Astrocyte (in vitro differentiated cells and primary cell): ENCODE results near the gene ATXN1. TPM values are rescaled to one million over a fixed set of nuclear protein-coding genes. Genes with fewer than 3 reads are reported as not detected.
"Not testable (repeated sequence)": the region's sequence is repeated elsewhere in the genome, so short reads cannot be mapped to it uniquely, and the experiment has no call there.

Experiments
- DNase-seq: peaks from one replicate; pipeline ENCODE4 v3.0.0-alpha.2; 2010; ENCODE audit warnings: low read depth
- FAIRE-seq: peaks from 2 replicates; lab custom pipeline; 2011; peaks lifted over from hg19 to GRCh38; lab: Jason Lieb, UNC
- H2AFZ ChIP-seq: 2 replicates; pipeline ENCODE4 v1.6.0; 2012; ENCODE audit warnings: low read depth, low read length, inconsistent platforms
- H3K27ac ChIP-seq: 2 replicates; pipeline ENCODE4 v1.5.1; 2011; ENCODE audit warnings: low read depth, low read length, inconsistent platforms
- H3K27me3 ChIP-seq: 2 replicates; pipeline ENCODE4 v1.6.0; 2011; ENCODE audit warnings: low read length, inconsistent platforms; ENCODE audit not compliant: insufficient read depth
- H3K36me3 ChIP-seq: 2 replicates; pipeline ENCODE4 v1.5.1; 2011; ENCODE audit warnings: low read length, inconsistent platforms; ENCODE audit not compliant: insufficient read depth
- H3K4me1 ChIP-seq: 2 replicates; pipeline ENCODE4 v1.5.1; 2011; ENCODE audit warnings: low read length, inconsistent platforms; ENCODE audit not compliant: insufficient read depth
- H3K4me2 ChIP-seq: 2 replicates; pipeline ENCODE4 v1.6.0; 2012; ENCODE audit warnings: low read length, inconsistent platforms
- H3K4me3 ChIP-seq: 2 replicates; pipeline ENCODE4 v1.5.1; 2011; ENCODE audit warnings: low read depth, mild to moderate bottlenecking, low read length, inconsistent platforms; ENCODE audit not compliant: insufficient read depth
- H3K79me2 ChIP-seq: 2 replicates; pipeline ENCODE4 v1.6.0; 2012; ENCODE audit warnings: mild to moderate bottlenecking, low read length, inconsistent platforms; ENCODE audit not compliant: insufficient read depth
- H3K9ac ChIP-seq: 2 replicates; pipeline ENCODE4 v1.6.0; 2012; ENCODE audit warnings: mild to moderate bottlenecking, low read length, inconsistent platforms
- H3K9me3 ChIP-seq: 2 replicates; pipeline ENCODE4 v1.5.1; 2012; ENCODE audit warnings: low read depth, mild to moderate bottlenecking, low read length, inconsistent platforms; ENCODE audit not compliant: insufficient read depth
- H4K20me1 ChIP-seq: 2 replicates; pipeline ENCODE4 v1.6.0; 2012; ENCODE audit warnings: low read length, inconsistent platforms; ENCODE audit not compliant: insufficient read depth
- H3K27ac Mint-ChIP-seq: one replicate; pipeline ENCODE4 v1.8.0; 2021; ENCODE audit warnings: mild to moderate bottlenecking, mixed read lengths; ENCODE audit not compliant: unreplicated experiment
- H3K27me3 Mint-ChIP-seq: one replicate; pipeline ENCODE4 v1.8.0; 2021; ENCODE audit warnings: low read depth, mixed read lengths; ENCODE audit not compliant: unreplicated experiment
- H3K36me3 Mint-ChIP-seq: one replicate; pipeline ENCODE4 v1.8.0; 2021; ENCODE audit warnings: low read depth, mixed read lengths; ENCODE audit not compliant: unreplicated experiment
- H3K4me1 Mint-ChIP-seq: one replicate; pipeline ENCODE4 v1.8.0; 2021; ENCODE audit warnings: low read depth, mixed read lengths; ENCODE audit not compliant: unreplicated experiment
- H3K4me3 Mint-ChIP-seq: one replicate; pipeline ENCODE4 v1.8.0; 2021; ENCODE audit warnings: mild to moderate bottlenecking, moderate library complexity, mixed read lengths; ENCODE audit not compliant: unreplicated experiment
- H3K9me3 Mint-ChIP-seq: one replicate; pipeline ENCODE4 v1.8.0; 2021; ENCODE audit warnings: mild to moderate bottlenecking, mixed read lengths; ENCODE audit not compliant: unreplicated experiment
- CTCF ChIP-seq: IDR thresholded peaks from 2 replicates; pipeline ENCODE4 v1.5.1; 2011; ENCODE audit warnings: low read depth, mild to moderate bottlenecking, inconsistent platforms, low read length, moderate library complexity; ENCODE audit not compliant: insufficient read depth
- EZH2 ChIP-seq: IDR thresholded peaks from 2 replicates; pipeline ENCODE4 v1.6.1; 2012; ENCODE audit warnings: mild to moderate bottlenecking, low read length, inconsistent platforms; ENCODE audit not compliant: insufficient read depth
- total RNA-seq: library from RNA; stranded (reverse); gene quantifications from 2 replicates; pipeline ENCODE4 v1.2.1, GENCODE V29; 2021

Gene ATXN1
- total RNA-seq, 1 donor from 2014 or later: 70.9 TPM

GRCh38 chr6:16380220-16380809 is 380.9 kb downstream of the ATXN1 start:
- H3K27ac ChIP-seq: no peak overlapping the region
- H3K36me3 ChIP-seq: no peaks in the 10 kb centered on the region
- no peak overlapping the region for H3K4me2 ChIP-seq
- no peaks in the 10 kb centered on the region for H3K79me2 ChIP-seq
- H3K4me1 Mint-ChIP-seq: peaks cover 12% of the 10 kb centered on the region
- H2AFZ ChIP-seq: no peak overlapping the region
- H3K4me1 ChIP-seq: no peaks in the 10 kb centered on the region
- FAIRE-seq (no peak), DNase-seq (no peak)
- H3K9ac ChIP-seq: no peak overlapping the region
- H3K27ac Mint-ChIP-seq: no peak overlapping the region
- H4K20me1 ChIP-seq: peaks cover 49% of the 10 kb centered on the region
- H3K4me3 ChIP-seq: no peak overlapping the region
- H3K9me3 ChIP-seq: no peaks in the 10 kb centered on the region
- TF ChIP-seq CTCF: no peak
- TF ChIP-seq EZH2: no peak
- no peaks in the 10 kb centered on the region for H3K27me3 ChIP-seq
- H3K9me3 Mint-ChIP-seq: no peaks in the 10 kb centered on the region
- peaks cover 23% of the 10 kb centered on the region for H3K36me3 Mint-ChIP-seq
- no peak overlapping the region for H3K4me3 Mint-ChIP-seq
- no peaks in the 10 kb centered on the region for H3K27me3 Mint-ChIP-seq

- not testable (repeated sequence) for H3K36me3 ChIP-seq, H3K4me3 Mint-ChIP-seq, H3K9me3 ChIP-seq, H2AFZ ChIP-seq, H3K27ac Mint-ChIP-seq, H3K27ac ChIP-seq, H3K27me3 Mint-ChIP-seq, H3K9ac ChIP-seq, H3K27me3 ChIP-seq, H3K4me3 ChIP-seq, H3K4me2 ChIP-seq, H3K9me3 Mint-ChIP-seq, FAIRE-seq, DNase-seq, H3K79me2 ChIP-seq, H3K4me1 ChIP-seq
- H4K20me1 ChIP-seq: peaks cover 49% of the 10 kb centered on the region
- H3K4me1 Mint-ChIP-seq: peaks cover 22% of the 10 kb centered on the region
- peaks cover 10% of the 10 kb centered on the region for H3K36me3 Mint-ChIP-seq
Observed at GRCh38 chr6:16378360-16378759, 382.9 kb downstream of the ATXN1 start.

GRCh38 chr6:16377470-16377869 is 383.8 kb downstream of the ATXN1 start:
- FAIRE-seq: no peak

More at GRCh38 chr6:16377470-16377869, 383.8 kb downstream of the ATXN1 start:
- TF ChIP-seq EZH2 (no peak), CTCF (no peak)
- DNase-seq: no peak
- no peak overlapping the region for H3K27ac ChIP-seq
- no peak overlapping the region for H3K4me2 ChIP-seq
- Mint-ChIP-seq H3K9me3 (no peaks in the 10 kb centered on the region), H3K4me1 (peaks cover 22% of the 10 kb centered on the region), H3K36me3 (peaks cover 10% of the 10 kb centered on the region), H3K27ac (no peak overlapping the region), H3K27me3 (no peaks in the 10 kb centered on the region), H3K4me3 (no peak overlapping the region)
- H3K9me3 ChIP-seq: no peaks in the 10 kb centered on the region
- peaks cover 50% of the 10 kb centered on the region for H4K20me1 ChIP-seq
- no peaks in the 10 kb centered on the region for H3K4me1 ChIP-seq
- no peaks in the 10 kb centered on the region for H3K79me2 ChIP-seq
- H3K4me3 ChIP-seq: no peak overlapping the region
- no peaks in the 10 kb centered on the region for H3K36me3 ChIP-seq
- no peaks in the 10 kb centered on the region for H3K27me3 ChIP-seq
- H3K9ac ChIP-seq: no peak overlapping the region
- no peak overlapping the region for H2AFZ ChIP-seq
